NCI-H187 (cell line): ENCODE measurements around the gene MICAL3.
"Not testable (repeated sequence)": the region's sequence is repeated elsewhere in the genome, so short reads cannot be mapped to it uniquely, and the experiment has no call there.

Experiments used
- DNase-seq, 2 experiments: peaks; one replicate each; lab custom pipeline; 2025; lab: John Stamatoyannopoulos, UW

The MICAL3 gene

GRCh38 chr22:18000441-18001039 lies 23.8 kb downstream of the MICAL3 start:
- no peak for DNase-seq

- DNase-seq, result no peak
Measured at GRCh38 chr22:17999851-18000250, 24.5 kb downstream of the MICAL3 start.

GRCh38 chr22:17998913-17999312 lies 25.4 kb downstream of the MICAL3 start:
- DNase-seq, result no peak

- DNase-seq, result no peak
Measured at GRCh38 chr22:17997456-17997855, 26.9 kb downstream of the MICAL3 start.

- DNase-seq, result not testable (repeated sequence)
Measured at GRCh38 chr22:17995256-17995655, 29.1 kb downstream of the MICAL3 start.

- no peak for DNase-seq
Measured at GRCh38 chr22:17994424-17995108, 29.8 kb downstream of the MICAL3 start.

GRCh38 chr22:17992976-17993375 lies 31.4 kb downstream of the MICAL3 start:
- not testable (repeated sequence) for DNase-seq

GRCh38 chr22:17991992-17992391 lies 32.4 kb downstream of the MICAL3 start:
- DNase-seq, result not testable (repeated sequence)

GRCh38 chr22:17990942-17991341 lies 33.4 kb downstream of the MICAL3 start:
- no peak for DNase-seq

- DNase-seq, result no peak
Measured at GRCh38 chr22:17990147-17990546, 34.2 kb downstream of the MICAL3 start.

- DNase-seq, result no peak
Measured at GRCh38 chr22:17988800-17989513, 35.4 kb downstream of the MICAL3 start.

GRCh38 chr22:17985606-17986005 lies 38.8 kb downstream of the MICAL3 start:
- DNase-seq, result no peak

GRCh38 chr22:17985071-17985470 lies 39.3 kb downstream of the MICAL3 start:
- not testable (repeated sequence) for DNase-seq

- DNase-seq, result no peak
Measured at GRCh38 chr22:17984114-17984513, 40.2 kb downstream of the MICAL3 start.

GRCh38 chr22:17982572-17983141 lies 41.7 kb downstream of the MICAL3 start:
- DNase-seq, result no peak

- no peak for DNase-seq
Measured at GRCh38 chr22:17981497-17981896, 42.9 kb downstream of the MICAL3 start.

- no peak for DNase-seq
Measured at GRCh38 chr22:17980638-17981051, 43.7 kb downstream of the MICAL3 start.

- DNase-seq, result no peak
Measured at GRCh38 chr22:17980015-17980590, 44.3 kb downstream of the MICAL3 start.

GRCh38 chr22:17978027-17978426 lies 46.3 kb downstream of the MICAL3 start:
- no peak for DNase-seq

GRCh38 chr22:17977371-17977770 lies 47.0 kb downstream of the MICAL3 start:
- DNase-seq, result no peak

GRCh38 chr22:17976121-17976520 lies 48.2 kb downstream of the MICAL3 start:
- DNase-seq, result no peak

GRCh38 chr22:17974703-17975372 lies 49.5 kb downstream of the MICAL3 start:
- DNase-seq, result no peak
